Lung (tissue), 12 donors: ENCODE measurements around the gene SLC22A23. TPM values are rescaled to one million over a fixed set of nuclear protein-coding genes. Genes with fewer than 3 reads are reported as not detected.

ENCODE experiments used
- ATAC-seq: fragments of 200-7000 bp; cut with Tn5 transposase; one replicate; pipeline ENCODE4 v1.9.1; 2020; ENCODE audit warnings: moderate number of reproducible peaks; ENCODE audit not compliant: insufficient read depth, low FRiP score
- DNase-seq, 3 donors: peaks; one replicate each; pipeline ENCODE4 v3.0.0-alpha.2; 2013 to 2017
- H3K27ac ChIP-seq, 2 donors: one replicate each; pipeline ENCODE4 v1.5.1; 2013; ENCODE audit warnings: mild to moderate bottlenecking in 2 of 2, moderate library complexity in 2 of 2, control low read depth in 1 of 2, inconsistent platforms in 1 of 2, low read depth in 1 of 2, low read length in 1 of 2
- H3K27me3 ChIP-seq, 3 donors: one replicate each; pipeline ENCODE4 v1.5.1; 2013; ENCODE audit warnings: low read length in 2 of 3; ENCODE audit not compliant: control insufficient read depth in 3 of 3, insufficient read depth in 3 of 3
- H3K36me3 ChIP-seq, 4 donors: one replicate each; pipeline ENCODE4 v1.5.1; 2013; ENCODE audit warnings: low read length in 4 of 4, mild to moderate bottlenecking in 1 of 4, moderate library complexity in 1 of 4; ENCODE audit not compliant: control insufficient read depth in 4 of 4, insufficient read depth in 4 of 4
- H3K4me1 ChIP-seq, 5 donors: one replicate each; pipeline ENCODE4 v1.5.1; 2013; ENCODE audit warnings: low read length in 5 of 5, mild to moderate bottlenecking in 2 of 5, moderate library complexity in 1 of 5; ENCODE audit not compliant: control insufficient read depth in 5 of 5, insufficient read depth in 5 of 5
- H3K4me3 ChIP-seq: one replicate; pipeline ENCODE4 v1.5.1; 2013; ENCODE audit warnings: mild to moderate bottlenecking, control low read depth, moderate library complexity
- H3K9ac ChIP-seq, 2 donors: one replicate each; pipeline ENCODE4 v1.5.1; 2013; ENCODE audit warnings: low read length in 2 of 2, control low read depth in 1 of 2; ENCODE audit not compliant: insufficient read depth in 1 of 2
- H3K9me3 ChIP-seq, 4 donors: one replicate each; pipeline ENCODE4 v1.5.1; 2013; ENCODE audit warnings: low read length in 3 of 4, mild to moderate bottlenecking in 1 of 4, moderate library complexity in 1 of 4; ENCODE audit not compliant: control insufficient read depth in 4 of 4, insufficient read depth in 3 of 4
- CTCF ChIP-seq: IDR thresholded peaks from 2 replicates; pipeline ENCODE4 v1.5.1; 2012; ENCODE audit warnings: mild to moderate bottlenecking; ENCODE audit errors: control extremely low read depth, extremely low read depth
- WGBS, 2 donors: extraction: QIAGEN DNeasy Blood & Tissue Kit; methylation state at CpG; one replicate each; pipeline ENCODE4 v1.1.7; 2013; 5-methylcytosine and 5-hydroxymethylcytosine counted together
- polyA plus RNA-seq, 2 donors: library from polyadenylated mRNA; stranded (reverse); fragments of 200-250 nt; gene quantifications; one replicate each; pipeline ENCODE4 v1.2.1, GENCODE V29; 2013
- total RNA-seq, 2 donors: library from RNA; depleted of rRNA in 1 of 2; stranded (reverse); fragments of >200 nt in 1 of 2; gene quantifications; one replicate each; pipeline ENCODE4 v1.2.1, GENCODE V29; 2014 to 2021
- donor health status: control.
- donor health status: control.
- donor health status: Bipolar disorder and iron deficiency.
- donor health status: healthy.
- donor health status: DM: yes; HTN: yes; CAD: no.

The SLC22A23 gene
- total and polyA plus RNA-seq, 4 donors, result 6.6 to 45.6 (median 24.1) TPM

- peaks cover 0 to 17% (median 10%) of the 10 kb centered on the region in 5 donors for H3K4me1 ChIP-seq
- no peaks in the 10 kb centered on the region for H3K27me3 ChIP-seq
- no peaks in the 10 kb centered on the region for H3K9me3 ChIP-seq
- DNase-seq (no peak), ATAC-seq (no peak)
- H3K27ac ChIP-seq, result no peak overlapping the region
- WGBS, 2 donors, result 68 to 81% methylated on average over 8 of the region's 8 CpGs
- H3K9ac ChIP-seq, result no peak overlapping the region
- peaks cover 0 to 14% (median 3%) of the 10 kb centered on the region in 4 donors for H3K36me3 ChIP-seq
- no peak overlapping the region for H3K4me3 ChIP-seq
- TF ChIP-seq CTCF, result no peak
Observed at GRCh38 chr6:3261921-3262320, 194.9 kb downstream of the SLC22A23 start.

GRCh38 chr6:3261518-3261820 lies 195.4 kb downstream of the SLC22A23 start:
- H3K9me3 ChIP-seq, result no peaks in the 10 kb centered on the region
- no peak for ATAC-seq
- H3K9ac ChIP-seq, result no peak overlapping the region
- no peak overlapping the region for H3K27ac ChIP-seq
- TF ChIP-seq CTCF, result no peak
- 57 to 92% methylated on average over 6 of the region's 6 CpGs for WGBS, 2 donors
- DNase-seq, result no peak
- no peak overlapping the region for H3K4me3 ChIP-seq
- H3K36me3 ChIP-seq, result peaks cover 0 to 14% (median 3%) of the 10 kb centered on the region in 4 donors
- H3K4me1 ChIP-seq, result peaks cover 0 to 17% (median 10%) of the 10 kb centered on the region in 5 donors
- no peaks in the 10 kb centered on the region for H3K27me3 ChIP-seq

DNA sequence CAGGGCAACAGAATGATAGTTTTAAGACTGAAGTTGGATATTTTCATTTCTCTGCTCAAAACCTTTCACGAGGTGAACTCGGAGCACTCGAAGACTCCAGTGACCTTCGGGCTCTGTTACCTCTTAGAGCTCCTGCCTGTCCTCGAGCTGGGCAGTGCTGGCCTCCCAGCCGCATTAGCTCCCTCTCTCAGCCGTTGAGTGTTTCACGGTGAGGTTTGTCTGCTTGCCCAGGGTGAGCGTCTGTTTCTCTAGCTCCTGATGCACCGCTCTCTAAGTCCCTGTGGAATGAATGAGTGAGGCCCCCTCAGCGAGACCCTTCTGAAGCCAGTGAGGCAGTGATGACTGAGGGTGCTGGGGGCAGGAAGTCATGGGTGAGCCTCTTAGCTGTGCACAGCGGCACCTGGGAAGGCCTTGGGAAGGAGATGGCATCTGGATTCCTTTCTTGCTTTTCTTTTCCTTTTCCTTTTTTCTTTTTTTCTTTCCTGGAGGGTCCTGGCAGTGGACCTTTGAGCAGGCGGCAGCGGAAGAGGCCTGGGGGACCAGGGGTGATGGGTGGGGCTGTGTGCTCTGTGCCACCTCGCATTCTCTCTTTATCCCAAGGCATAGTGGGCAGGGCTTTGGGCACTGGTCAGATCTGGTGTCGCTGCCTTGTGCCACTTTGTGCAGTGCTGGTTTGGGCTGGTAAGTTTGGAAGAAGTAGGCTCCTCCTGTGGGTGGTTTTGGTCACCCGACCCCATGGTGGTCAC lies 195.9 kb downstream of the SLC22A23 start:
- TF ChIP-seq CTCF, result no peak
- Histone ChIP-seq H3K4me3 (no peak overlapping the region), H3K27me3 (no peaks in the 10 kb centered on the region), H3K36me3 (peaks cover 0 to 14% (median 3%) of the 10 kb centered on the region in 4 donors), H3K4me1 (peaks cover 0 to 17% (median 10%) of the 10 kb centered on the region in 5 donors), H3K9ac (no peak overlapping the region), H3K9me3 (no peaks in the 10 kb centered on the region), H3K27ac (no peak overlapping the region)
- ATAC-seq (no peak), DNase-seq (no peak)
- 77 to 87% methylated on average over 17 of the region's 17 CpGs for WGBS, 2 donors

DNA sequence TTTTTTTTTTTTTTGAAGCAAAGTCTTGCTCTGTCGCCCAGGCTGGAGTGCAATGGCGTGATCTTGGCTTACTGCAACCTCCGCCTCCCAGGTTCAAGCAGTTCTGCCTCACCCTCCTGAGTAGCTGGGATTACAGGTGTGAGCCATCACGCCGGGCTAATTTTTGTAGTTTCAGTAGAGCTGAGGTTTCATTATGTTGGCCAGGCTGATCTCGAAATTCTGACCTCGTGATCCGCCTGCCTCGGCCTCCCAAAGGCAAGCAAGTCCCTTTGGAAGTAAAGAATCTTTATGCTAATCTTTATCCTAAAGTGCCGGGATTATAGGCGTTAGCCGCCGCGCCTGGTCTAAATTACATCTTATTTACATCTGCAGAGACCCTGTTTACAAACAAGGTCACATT lies 196.6 kb downstream of the SLC22A23 start:
- WGBS, 2 donors, result 86 to 94% methylated on average over 14 of the region's 14 CpGs
- Histone ChIP-seq H3K9me3 (no peaks in the 10 kb centered on the region), H3K27ac (no peak overlapping the region), H3K9ac (no peak overlapping the region), H3K36me3 (peaks cover 0 to 11% (median 3%) of the 10 kb centered on the region in 4 donors), H3K27me3 (no peaks in the 10 kb centered on the region), H3K4me1 (peaks cover 0 to 17% (median 10%) of the 10 kb centered on the region in 5 donors), H3K4me3 (no peak overlapping the region)
- no peak for TF ChIP-seq CTCF
- DNase-seq (no peak), ATAC-seq (no peak)
